Stimulated activated CD8-positive, alpha-beta memory T cell treated with anti-CD3 and anti-CD28 coated beads, Interleukin-15, amount 100 ng/mL, for 4 hours (primary cell): ENCODE measurements around the gene TSACC.

Experiments
- DNase-seq, 2 donors: peaks; one replicate each; pipeline ENCODE4 v3.0.0-alpha.2; 2020; ENCODE audit warnings: low read depth in 2 of 2

The TSACC gene

GRCh38 chr1:156394082-156394481 is 55.8 kb downstream of the TSACC start:
- DNase-seq = no peak

- no peak for DNase-seq
Measured at GRCh38 chr1:156394835-156395461, 56.6 kb downstream of the TSACC start.
